WTC11 (cell line): Measurements from ENCODE around the gene STAC.

Experiments
- CREB1 ChIP-seq: sonication (generic); formaldehyde crosslinking; IDR thresholded peaks from 2 replicates; pipeline ENCODE4 v1.8.0; 2023; ENCODE audit warnings: mild to moderate bottlenecking, missing genetic modification reagents
- CTCF ChIP-seq: fragments of 200-600 bp; IDR thresholded peaks from 2 replicates; pipeline ENCODE4 v1.8.0; 2022; ENCODE audit warnings: antibody characterized with exemption
- FOXK1 ChIP-seq: sonication (generic); formaldehyde crosslinking; IDR thresholded peaks from 2 replicates; pipeline ENCODE4 v1.8.0; 2022; ENCODE audit warnings: mild to moderate bottlenecking, moderate library complexity, missing genetic modification reagents
- GRHL2 ChIP-seq: fragments of 250-450 bp; sonication (Bioruptor Pico); IDR thresholded peaks from 2 replicates; pipeline ENCODE4 v1.8.0; 2022; ENCODE audit warnings: mild to moderate bottlenecking, moderate library complexity; ENCODE audit not compliant: insufficient replicate concordance, severe bottlenecking
- JUN ChIP-seq: sonication (generic); formaldehyde crosslinking; IDR thresholded peaks from 2 replicates; pipeline ENCODE4 v1.8.0; 2023; ENCODE audit warnings: mild to moderate bottlenecking, missing genetic modification reagents
- MAX ChIP-seq: sonication (generic); formaldehyde crosslinking; IDR thresholded peaks from 2 replicates; pipeline ENCODE4 v1.8.0; 2022; ENCODE audit warnings: mild to moderate bottlenecking, missing genetic modification reagents
- NFYB ChIP-seq: sonication (generic); formaldehyde crosslinking; conservative IDR thresholded peaks from 2 replicates; pipeline ENCODE4 v1.8.0; 2022; ENCODE audit warnings: low read depth, missing genetic modification reagents
- RELA ChIP-seq: sonication (generic); formaldehyde crosslinking; IDR thresholded peaks from 2 replicates; pipeline ENCODE4 v1.8.1; 2022; ENCODE audit warnings: missing genetic modification reagents, mild to moderate bottlenecking, borderline replicate concordance
- SMAD3 ChIP-seq: sonication (generic); formaldehyde crosslinking; IDR thresholded peaks from 2 replicates; pipeline ENCODE4 v1.8.0; 2022; ENCODE audit warnings: missing genetic modification reagents, mild to moderate bottlenecking, borderline replicate concordance
- TCF7 ChIP-seq: sonication (generic); formaldehyde crosslinking; IDR thresholded peaks from 2 replicates; pipeline ENCODE4 v1.8.0; 2022; ENCODE audit warnings: mild to moderate bottlenecking, low read depth, missing genetic modification reagents, moderate library complexity
- TF ChIP-seq, protein P1 (sequence below): sonication (generic); formaldehyde crosslinking; IDR thresholded peaks from 2 replicates; pipeline ENCODE4 v1.8.1; 2022; ENCODE audit warnings: mild to moderate bottlenecking, missing genetic modification reagents, moderate library complexity, borderline replicate concordance
- TF ChIP-seq, protein P2 (sequence below): sonication (generic); formaldehyde crosslinking; conservative IDR thresholded peaks from 2 replicates; pipeline ENCODE4 v1.8.1; 2022; ENCODE audit warnings: mild to moderate bottlenecking, missing genetic modification reagents
- TF ChIP-seq, protein P3 (sequence below): sonication (generic); formaldehyde crosslinking; conservative IDR thresholded peaks from 2 replicates; pipeline ENCODE4 v1.8.1; 2023; ENCODE audit warnings: mild to moderate bottlenecking, low read depth, missing genetic modification reagents, moderate library complexity
- TF ChIP-seq, protein P4 (sequence below): sonication (generic); formaldehyde crosslinking; IDR thresholded peaks from 2 replicates; pipeline ENCODE4 v1.8.0; 2022; ENCODE audit warnings: missing genetic modification reagents

DNA sequence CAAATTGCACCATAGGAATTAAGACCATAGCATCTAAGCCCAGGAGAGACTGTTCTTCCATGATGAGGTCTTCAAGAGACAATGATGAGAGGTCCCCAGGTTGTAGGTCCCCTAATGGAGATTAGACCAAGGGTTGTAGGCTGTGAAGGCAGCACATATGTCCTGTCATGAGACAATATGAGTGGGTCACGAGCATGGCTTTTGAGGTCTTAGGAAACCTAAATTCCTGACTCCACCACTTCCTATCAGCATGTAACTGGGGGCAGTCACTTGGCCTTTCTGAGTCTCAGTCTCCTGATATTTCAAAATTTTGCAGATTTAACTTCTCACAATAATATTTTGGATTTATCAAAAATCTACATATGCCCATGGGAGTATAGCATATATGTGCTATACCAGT lies 31.3 kb downstream of the STAC start:
- TF ChIP-seq, protein P1, sequence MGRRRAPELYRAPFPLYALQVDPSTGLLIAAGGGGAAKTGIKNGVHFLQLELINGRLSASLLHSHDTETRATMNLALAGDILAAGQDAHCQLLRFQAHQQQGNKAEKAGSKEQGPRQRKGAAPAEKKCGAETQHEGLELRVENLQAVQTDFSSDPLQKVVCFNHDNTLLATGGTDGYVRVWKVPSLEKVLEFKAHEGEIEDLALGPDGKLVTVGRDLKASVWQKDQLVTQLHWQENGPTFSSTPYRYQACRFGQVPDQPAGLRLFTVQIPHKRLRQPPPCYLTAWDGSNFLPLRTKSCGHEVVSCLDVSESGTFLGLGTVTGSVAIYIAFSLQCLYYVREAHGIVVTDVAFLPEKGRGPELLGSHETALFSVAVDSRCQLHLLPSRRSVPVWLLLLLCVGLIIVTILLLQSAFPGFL (CRISPR knock-in tag) = no peak
- no peak for TF ChIP-seq CTCF
- no peak for TF ChIP-seq TCF7 (CRISPR knock-in tag)
- no peak for TF ChIP-seq SMAD3
- TF ChIP-seq JUN (CRISPR knock-in tag) = no peak
- no peak for TF ChIP-seq RELA
- TF ChIP-seq MAX = no peak
- TF ChIP-seq NFYB (CRISPR knock-in tag) = no peak
- TF ChIP-seq, protein P2, sequence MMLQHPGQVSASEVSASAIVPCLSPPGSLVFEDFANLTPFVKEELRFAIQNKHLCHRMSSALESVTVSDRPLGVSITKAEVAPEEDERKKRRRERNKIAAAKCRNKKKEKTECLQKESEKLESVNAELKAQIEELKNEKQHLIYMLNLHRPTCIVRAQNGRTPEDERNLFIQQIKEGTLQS (CRISPR knock-in tag) = no peak
- TF ChIP-seq, protein P3, sequence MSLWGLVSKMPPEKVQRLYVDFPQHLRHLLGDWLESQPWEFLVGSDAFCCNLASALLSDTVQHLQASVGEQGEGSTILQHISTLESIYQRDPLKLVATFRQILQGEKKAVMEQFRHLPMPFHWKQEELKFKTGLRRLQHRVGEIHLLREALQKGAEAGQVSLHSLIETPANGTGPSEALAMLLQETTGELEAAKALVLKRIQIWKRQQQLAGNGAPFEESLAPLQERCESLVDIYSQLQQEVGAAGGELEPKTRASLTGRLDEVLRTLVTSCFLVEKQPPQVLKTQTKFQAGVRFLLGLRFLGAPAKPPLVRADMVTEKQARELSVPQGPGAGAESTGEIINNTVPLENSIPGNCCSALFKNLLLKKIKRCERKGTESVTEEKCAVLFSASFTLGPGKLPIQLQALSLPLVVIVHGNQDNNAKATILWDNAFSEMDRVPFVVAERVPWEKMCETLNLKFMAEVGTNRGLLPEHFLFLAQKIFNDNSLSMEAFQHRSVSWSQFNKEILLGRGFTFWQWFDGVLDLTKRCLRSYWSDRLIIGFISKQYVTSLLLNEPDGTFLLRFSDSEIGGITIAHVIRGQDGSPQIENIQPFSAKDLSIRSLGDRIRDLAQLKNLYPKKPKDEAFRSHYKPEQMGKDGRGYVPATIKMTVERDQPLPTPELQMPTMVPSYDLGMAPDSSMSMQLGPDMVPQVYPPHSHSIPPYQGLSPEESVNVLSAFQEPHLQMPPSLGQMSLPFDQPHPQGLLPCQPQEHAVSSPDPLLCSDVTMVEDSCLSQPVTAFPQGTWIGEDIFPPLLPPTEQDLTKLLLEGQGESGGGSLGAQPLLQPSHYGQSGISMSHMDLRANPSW (CRISPR knock-in tag) = no peak
- TF ChIP-seq CREB1 (CRISPR knock-in tag) = no peak
- TF ChIP-seq GRHL2 (CRISPR knock-in tag) = no peak
- no peak for TF ChIP-seq FOXK1 (CRISPR knock-in tag)
- TF ChIP-seq, protein P4, sequence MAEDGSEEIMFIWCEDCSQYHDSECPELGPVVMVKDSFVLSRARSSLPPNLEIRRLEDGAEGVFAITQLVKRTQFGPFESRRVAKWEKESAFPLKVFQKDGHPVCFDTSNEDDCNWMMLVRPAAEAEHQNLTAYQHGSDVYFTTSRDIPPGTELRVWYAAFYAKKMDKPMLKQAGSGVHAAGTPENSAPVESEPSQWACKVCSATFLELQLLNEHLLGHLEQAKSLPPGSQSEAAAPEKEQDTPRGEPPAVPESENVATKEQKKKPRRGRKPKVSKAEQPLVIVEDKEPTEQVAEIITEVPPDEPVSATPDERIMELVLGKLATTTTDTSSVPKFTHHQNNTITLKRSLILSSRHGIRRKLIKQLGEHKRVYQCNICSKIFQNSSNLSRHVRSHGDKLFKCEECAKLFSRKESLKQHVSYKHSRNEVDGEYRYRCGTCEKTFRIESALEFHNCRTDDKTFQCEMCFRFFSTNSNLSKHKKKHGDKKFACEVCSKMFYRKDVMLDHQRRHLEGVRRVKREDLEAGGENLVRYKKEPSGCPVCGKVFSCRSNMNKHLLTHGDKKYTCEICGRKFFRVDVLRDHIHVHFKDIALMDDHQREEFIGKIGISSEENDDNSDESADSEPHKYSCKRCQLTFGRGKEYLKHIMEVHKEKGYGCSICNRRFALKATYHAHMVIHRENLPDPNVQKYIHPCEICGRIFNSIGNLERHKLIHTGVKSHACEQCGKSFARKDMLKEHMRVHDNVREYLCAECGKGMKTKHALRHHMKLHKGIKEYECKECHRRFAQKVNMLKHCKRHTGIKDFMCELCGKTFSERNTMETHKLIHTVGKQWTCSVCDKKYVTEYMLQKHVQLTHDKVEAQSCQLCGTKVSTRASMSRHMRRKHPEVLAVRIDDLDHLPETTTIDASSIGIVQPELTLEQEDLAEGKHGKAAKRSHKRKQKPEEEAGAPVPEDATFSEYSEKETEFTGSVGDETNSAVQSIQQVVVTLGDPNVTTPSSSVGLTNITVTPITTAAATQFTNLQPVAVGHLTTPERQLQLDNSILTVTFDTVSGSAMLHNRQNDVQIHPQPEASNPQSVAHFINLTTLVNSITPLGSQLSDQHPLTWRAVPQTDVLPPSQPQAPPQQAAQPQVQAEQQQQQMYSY = no peak
